ENCODE data around the gene TBC1D8B.

DNA sequence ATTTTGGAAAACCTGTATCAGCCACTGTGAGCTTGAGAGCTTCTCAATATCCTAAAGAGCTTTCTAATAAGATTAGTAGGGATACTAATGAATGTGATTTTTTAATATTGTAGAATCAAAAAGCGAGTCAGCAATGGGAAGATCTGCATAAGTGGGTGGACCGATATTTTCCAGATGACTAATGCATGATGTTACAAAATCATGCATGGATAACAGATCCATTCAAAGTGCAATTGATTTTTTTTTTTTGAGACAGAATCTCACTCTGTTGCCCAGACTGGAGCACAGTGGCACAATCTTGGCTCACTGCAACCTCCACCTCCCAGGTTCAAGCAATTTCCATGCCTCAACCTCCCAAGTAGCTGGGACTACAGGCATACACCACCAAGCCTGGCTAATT, 110.4 kb downstream of the TBC1D8B start:
- no peak for TF ChIP-seq RCOR1 (IDR thresholded peaks at IDR 0.05; ENCODE audit: low read depth, low read length)
- TF ChIP-seq, protein P1, sequence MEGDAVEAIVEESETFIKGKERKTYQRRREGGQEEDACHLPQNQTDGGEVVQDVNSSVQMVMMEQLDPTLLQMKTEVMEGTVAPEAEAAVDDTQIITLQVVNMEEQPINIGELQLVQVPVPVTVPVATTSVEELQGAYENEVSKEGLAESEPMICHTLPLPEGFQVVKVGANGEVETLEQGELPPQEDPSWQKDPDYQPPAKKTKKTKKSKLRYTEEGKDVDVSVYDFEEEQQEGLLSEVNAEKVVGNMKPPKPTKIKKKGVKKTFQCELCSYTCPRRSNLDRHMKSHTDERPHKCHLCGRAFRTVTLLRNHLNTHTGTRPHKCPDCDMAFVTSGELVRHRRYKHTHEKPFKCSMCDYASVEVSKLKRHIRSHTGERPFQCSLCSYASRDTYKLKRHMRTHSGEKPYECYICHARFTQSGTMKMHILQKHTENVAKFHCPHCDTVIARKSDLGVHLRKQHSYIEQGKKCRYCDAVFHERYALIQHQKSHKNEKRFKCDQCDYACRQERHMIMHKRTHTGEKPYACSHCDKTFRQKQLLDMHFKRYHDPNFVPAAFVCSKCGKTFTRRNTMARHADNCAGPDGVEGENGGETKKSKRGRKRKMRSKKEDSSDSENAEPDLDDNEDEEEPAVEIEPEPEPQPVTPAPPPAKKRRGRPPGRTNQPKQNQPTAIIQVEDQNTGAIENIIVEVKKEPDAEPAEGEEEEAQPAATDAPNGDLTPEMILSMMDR (IDR thresholded peaks at IDR 0.05), result no peak

Data from A549 (cell line).